NCI-H526 treated with DMSO at 0.1 percent for 48 hours (cell line): Measurements from ENCODE around the gene SLC5A6.

Experiments
- DNase-seq: peaks from one replicate; lab custom pipeline; 2025; lab: John Stamatoyannopoulos, UW

Gene SLC5A6

DNA sequence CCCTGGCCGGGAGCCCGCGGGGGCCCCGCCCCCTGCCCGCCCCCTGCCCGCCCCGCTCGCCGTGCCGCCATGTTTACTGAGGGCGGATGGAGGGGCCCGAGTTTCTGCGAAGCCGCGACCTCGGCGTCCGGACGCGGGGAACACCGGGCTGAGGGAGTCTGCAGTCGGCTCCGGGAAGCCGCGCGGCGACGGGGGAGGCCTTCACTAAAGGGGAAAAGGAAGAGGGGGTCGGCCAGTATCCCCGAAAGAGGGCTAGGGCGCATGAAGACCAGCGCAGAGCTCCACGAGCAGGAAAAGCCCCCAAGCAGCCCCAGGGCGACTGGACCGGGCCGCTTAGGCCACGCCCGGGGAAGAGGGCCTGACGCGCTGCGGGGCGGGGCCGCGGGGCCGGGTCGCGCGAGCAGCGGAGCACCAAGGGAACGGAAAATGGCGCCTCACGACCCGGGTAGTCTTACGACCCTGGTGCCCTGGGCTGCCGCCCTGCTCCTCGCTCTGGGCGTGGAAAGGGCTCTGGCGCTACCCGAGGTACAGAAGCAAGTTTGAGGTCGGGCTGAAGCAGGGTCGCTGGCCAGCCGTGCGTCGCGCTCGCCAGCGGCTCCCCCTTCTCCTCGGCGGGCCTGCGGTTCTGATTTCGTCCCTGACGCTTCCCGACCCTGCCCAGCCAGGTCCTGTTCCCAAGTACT lies at the start of gene SLC5A6, which contains the start of gene ATRAID:
Gene SLC5A6, minus strand, starts transcription at position 326 of the 683 bp plus-strand sequence. CDS start 4,618 bp downstream, outside the sequence.
Gene ATRAID, plus strand, starts transcription at position 99 of the 683 bp plus-strand sequence. Its CDS starts 328 bp downstream, at position 427.
- DNase-seq: peak; percentile 74

DNA sequence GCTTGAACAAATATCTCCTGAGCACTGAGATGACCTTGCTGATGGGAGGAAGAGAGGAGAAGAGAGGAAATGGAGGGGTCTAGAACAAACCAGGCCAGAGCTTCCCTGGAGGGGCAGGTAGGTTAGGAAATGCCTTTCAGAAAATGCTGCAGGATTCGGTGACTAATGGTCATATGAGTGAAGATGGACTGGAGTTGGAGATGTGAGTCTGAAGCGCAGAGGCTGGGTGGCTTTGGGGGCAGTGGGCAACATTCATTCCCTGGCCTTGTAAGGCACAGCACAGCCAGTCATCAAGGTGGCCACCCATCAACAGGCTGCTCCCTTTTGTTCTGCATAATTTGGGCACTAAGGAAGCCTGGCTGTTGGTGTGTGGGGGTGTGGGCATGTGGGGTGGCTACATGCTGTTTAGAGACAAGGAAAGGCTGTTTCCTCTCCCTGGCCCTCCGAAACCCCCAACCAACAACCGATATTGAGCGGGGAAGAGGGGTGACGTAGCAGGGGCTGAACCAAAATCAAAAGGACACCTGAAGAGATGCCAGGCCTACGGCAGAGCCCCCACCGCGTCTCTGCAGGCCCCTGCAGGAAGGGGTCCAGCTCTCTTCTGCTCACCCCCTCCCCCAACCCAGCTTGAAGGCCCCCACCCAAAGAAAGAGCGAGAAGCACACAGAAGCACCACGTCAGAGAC lies 49.3 kb upstream of the SLC5A6 start:
- no peak for DNase-seq

DNA sequence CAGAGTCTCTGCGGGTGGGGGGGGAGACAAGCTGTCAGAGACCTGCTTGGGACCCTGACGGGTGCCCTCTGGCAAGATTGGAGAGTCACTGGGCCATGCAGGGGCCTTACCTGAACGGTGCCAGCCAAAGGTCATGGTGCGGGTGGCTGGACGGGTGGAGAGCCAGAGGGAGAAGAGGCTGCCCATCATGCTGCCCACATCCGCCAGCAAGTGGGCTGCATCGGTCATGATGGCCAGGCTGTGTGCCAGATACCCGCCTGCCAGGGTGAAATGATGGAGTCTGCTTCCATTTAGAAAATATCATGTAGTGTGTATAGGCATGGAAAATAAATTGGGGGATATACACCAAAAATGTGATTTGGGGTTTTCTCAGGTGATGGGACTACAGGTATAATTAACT lies 46.0 kb upstream of the SLC5A6 start:
- no peak for DNase-seq

DNA sequence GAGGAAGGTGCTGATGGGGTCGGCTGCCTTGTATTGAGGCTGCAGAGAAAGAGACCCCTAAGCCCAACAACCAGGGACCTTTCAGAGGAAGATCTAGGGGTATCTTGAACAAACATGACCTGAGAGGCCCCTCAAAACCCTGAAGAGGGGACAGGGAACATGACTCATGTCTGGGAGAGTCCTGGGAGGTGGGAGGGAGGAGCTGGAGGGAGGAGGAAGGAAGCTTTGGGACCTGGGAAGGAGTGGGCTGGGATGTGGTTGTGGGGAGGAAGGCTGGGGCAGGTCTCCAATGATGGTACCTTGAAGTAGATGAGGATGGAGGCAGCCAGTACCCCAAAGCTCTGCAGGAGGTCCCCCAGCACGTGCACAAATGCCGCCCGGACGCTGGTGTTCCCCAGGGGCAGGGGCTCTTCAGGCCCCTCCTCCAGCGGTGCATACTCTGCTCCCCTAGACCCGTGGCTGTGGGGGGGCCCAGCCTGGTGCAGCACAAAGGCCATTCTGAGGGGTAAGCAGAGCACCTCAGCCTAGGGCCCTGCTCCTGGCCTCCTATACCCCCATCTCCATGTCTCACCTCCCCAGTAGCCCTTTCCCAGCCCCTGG lies 44.9 kb upstream of the SLC5A6 start:
- DNase-seq: no peak

DNA sequence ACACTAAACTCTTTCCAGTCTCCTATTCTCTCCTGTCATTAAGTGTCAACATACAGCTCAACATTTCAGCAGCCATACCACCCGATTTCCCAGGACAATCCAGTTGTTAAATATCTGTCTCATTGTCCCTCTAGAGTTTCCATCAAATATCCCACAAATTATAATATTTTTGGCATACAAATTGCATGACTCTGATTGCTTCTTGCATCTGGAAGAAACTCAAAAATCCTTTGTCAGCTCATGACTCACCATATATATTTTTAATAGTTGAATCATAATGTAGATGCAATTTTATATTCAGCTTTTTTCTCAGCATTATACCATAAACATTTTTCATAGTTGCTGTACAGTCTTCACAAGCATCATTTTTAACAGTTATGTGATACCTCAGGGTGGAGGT lies 43.6 kb upstream of the SLC5A6 start:
- no peak for DNase-seq

DNA sequence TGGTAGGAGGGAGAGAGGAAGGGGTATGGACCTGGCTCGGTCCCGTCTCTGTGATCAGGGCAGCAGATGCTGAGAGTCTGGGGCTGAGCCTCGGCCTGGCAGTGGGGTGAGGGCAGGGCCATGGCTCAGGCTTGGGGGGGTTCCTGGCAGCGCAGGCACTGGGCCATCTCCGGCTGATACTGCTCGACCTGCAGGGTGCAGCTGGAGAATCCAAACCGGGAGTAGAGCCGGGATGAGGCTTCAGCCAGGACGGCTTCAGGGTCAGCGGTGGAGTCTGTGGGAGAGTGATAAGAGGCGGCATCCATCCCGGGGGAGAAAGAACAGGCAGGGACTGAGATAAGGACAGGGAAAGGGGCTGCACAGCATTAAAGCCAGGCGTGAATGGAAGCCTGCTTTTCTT lies 43.1 kb upstream of the SLC5A6 start:
- no peak for DNase-seq

DNA sequence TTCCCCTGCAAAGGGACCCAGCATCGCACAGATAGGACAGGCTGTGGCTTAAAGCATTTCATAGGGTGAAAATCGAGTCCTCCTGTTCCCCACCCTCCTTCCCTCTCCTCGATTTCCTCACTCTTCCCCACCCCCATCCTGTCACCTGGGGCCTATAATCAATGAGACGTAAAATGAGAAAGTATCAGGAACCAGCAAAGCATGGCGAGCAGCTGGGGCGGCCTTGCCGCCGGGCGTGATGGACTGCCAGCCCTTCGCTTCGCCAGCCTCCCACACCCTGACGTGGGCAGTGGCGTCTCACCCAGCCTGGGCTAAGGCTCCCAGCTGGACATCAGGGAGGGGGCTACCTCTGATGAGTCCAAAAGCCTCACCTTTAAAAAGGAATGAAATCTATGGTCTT lies 39.7 kb upstream of the SLC5A6 start:
- no peak for DNase-seq

DNA sequence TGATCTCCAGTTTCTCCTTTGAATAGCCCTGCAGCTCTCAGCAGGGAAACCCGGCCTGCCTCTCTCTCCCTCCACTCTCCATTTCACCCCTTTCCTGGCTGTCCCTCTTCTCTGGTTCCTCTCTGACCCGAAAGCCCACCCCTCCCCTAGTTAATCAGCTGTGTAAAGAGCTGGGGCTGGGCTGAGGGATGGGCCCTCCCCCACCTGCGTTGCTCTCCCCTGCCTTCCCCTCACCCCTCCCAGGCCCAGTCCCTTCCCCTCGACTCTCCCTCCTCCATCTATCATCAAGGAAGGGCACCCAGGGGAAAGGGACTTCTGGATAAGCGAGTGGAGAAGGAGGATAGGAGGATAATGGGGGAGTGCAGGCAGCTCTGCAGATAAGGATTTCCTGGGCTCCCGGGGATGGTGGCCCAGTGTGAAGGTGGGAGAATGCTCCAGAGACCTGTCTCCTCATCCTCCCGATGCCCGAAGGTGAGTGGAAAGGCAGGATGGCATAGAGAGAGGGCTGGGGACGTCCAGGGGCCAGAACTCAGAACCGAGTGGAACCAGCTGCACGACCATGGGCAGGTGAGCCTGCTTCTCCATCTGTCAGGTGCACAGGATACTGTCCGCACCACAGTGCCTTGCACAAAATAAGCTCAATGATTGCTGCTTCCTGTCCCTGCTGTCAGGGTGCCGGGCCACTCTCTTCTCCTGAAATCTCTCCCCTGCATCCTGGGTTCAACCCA lies 38.7 kb upstream of the SLC5A6 start:
- DNase-seq: no peak

DNA sequence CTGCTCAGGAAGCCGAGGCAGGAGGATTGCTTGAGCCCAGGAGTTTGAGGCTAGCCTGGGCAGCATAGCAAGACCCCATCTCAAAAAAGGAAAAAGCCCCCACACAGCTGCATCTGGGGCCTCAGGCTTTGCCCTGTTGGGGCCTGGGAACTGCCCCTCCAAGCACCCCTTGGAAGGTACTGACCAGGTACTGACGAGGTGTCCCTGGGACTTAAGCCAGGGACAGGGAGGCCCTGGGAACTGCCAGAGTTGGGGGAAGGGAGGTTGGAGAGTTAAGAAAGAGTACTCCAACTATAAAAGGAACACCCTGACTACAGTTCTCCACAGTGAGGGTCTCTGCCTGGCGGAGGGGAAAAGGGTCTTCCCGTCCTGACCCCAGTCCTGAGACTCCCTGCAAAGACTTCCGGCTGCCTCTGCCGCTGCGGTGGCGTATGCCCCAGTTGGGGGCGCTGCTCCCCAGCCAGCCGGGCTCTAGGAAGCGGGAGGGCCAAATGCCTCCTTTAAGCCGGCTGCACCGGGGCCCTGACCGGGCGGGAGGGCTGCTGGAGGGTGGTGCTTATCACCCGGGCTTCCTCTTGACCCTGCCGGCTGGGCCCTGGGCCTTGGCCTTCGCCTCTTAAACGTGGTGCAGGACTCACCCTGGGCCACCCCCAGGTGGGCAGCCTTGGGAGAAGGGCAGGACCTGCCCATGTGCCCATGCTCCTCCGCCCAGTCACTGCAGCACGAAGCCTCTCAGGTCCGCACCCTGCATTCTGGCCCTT lies 38.0 kb upstream of the SLC5A6 start:
- no peak for DNase-seq

DNA sequence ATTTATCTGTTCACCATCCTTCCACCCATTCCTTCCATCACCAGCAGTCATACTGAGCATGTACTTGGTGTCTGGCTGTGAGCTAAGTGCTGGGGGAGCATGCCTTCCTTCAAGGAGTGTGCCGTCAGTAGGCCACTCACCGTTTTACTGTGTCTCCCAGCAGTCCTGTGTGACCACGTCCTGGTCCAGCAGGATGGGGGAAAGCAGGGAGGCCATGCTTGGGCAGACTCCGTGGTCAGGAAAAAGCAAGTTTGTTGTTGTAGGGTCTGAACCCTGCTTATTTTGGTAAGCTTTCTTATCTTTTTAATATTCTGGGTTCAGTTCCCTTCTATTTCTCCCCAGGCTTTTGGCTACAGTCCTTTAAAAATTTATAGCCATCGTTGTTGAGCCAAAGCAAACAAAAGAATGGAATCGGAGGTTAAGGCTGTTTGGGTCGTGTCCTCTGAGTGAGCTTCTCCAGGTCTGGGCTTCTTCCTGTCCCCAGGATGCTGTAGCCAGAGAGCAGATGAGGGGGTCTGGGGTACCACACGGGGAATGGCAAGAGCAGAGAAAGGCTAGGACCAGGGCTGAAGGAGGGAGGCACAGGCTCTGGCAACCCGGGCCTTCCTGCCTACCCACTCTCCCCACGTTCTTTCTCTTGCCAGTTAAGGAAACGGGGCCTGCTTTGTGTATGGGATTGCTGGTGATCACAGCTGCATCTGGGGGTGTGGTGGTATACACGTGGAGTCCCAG lies 37.3 kb upstream of the SLC5A6 start:
- DNase-seq: no peak

DNA sequence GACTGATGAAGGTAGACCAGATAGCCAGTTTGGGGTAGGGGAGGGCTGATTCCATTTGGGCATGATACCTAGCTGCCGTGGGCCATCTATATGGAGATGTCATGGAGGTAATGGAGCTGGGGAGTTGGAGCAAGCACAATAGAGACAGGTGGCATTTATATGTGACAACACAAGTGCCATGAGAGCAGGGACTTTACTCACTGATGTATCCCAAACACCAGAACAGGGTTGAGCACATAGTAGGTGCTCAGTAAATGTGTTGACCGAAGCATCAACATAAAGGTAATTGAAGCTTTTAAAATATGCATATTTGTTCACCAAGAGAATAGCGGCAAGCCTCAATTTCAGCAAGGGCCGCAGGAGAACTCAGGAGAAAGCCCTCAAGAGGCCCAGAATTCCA lies 35.8 kb upstream of the SLC5A6 start:
- no peak for DNase-seq

DNA sequence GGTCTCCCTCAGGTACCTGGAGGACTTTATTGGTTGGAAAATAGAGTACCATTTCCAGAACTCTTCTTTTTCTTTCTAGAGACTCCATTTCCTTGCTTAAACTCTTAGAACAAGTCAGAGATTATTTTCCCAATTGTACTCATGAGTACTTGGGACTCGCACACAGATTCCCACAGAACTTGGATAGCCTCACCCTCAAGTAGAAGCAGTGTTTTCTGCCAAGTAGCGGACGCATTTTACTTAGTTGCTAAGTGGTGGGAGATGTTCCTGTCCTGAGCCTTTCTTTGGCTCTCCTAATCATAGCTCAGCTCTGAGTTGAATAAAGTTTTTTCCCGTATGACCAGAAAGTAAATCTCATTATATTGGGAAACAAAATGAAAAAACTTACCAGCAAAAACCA lies 33.6 kb upstream of the SLC5A6 start:
- DNase-seq: no peak

DNA sequence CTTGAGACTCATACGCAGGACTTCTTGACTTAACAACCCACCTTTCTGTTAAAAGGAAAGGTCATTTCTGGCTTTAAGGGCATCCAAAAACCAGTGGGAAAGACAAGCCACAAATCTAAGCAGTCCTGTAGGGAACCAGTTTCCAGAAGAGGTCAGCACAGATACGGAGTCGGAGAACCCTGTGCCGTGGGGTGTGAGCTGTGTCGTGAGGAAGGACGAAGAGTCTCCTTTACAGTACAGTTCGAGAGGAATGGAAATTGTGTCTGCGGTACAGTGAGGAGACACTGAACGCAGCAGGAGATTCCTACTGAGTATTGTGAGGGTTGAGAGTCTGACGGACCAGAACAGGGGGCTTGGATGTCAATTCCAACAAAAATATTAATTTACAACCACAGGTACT lies 33.0 kb upstream of the SLC5A6 start:
- DNase-seq: no peak

DNA sequence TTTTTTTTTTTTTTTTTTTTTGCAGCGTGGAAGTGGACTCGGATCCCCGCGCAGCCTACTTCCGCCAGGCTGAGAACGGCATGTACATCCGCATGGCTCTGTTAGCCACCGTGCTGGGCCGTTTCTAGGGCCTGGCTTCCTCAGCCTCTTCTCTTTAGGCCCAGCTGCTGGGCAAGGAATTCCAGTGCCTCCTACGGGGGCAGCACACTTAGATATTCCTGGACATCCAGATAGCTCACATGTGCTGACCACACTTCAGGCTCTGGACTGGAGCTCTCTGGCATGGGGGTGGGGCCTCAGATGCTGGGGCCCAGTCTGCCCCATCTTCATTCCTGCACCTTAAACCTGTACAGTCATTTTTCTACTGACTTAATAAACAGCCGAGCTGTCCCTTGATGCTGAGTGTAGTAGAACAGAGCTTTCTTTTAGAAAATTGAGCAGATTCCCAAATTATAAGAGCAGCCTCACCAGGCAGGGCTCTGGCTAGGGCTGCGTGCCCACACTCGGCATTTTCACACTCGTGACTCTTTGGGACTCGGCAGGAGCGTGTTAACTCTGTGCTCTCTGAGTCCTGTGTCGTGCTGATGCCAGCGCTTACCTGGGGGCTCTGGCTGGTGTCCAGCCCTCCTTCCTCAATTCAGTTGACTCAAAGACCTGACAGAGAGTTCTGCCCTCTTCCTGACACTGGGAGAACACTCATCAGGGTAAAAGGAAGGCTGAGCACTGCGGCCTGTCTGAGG lies 31.5 kb upstream of the SLC5A6 start:
- no peak for DNase-seq

DNA sequence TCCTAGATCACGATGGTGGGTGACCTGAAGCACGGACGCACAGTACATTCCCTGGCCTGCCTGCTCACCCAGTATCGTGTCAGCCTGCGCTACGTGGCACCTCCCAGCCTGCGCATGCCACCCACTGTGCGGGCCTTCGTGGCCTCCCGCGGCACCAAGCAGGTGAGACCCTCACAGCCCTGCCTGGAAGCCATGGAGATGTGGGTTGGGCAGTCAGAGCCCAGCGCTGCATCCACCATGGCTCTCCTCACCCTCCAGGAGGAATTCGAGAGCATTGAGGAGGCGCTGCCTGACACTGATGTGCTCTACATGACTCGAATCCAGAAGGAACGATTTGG lies 30.5 kb upstream of the SLC5A6 start:
- DNase-seq: no peak

DNA sequence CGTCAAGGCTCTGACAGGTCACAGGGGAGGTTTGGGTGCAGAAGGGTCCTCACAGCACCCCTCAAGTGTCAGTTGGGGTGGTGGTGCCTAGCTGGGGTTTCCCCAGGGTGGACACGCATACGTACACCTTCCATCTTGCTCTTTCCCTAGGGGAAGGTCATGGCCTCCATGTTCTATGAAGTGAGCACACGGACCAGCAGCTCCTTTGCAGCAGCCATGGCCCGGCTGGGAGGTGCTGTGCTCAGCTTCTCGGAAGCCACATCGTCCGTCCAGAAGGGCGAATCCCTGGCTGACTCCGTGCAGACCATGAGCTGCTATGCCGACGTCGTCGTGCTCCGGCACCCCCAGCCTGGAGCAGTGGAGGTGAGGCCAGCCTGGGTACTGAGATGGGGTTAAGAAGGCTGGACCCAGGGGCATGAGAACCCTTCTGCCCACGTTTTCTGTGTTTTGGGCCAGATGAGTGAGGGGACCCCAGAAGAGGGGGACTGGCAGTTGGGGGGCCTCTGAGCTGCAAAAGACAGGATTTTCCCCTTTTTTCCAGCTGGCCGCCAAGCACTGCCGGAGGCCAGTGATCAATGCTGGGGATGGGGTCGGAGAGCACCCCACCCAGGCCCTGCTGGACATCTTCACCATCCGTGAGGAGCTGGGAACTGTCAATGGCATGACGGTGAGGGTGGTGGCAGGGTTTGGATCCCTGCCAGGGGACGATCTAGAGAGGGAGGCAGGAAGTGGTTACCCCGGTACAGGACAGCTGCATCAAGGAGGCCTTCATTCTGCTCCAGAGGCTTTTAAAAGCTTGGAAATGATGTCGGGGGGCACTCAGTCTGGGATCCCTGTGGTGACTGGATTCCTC lies 29.9 kb upstream of the SLC5A6 start:
- no peak for DNase-seq

DNA sequence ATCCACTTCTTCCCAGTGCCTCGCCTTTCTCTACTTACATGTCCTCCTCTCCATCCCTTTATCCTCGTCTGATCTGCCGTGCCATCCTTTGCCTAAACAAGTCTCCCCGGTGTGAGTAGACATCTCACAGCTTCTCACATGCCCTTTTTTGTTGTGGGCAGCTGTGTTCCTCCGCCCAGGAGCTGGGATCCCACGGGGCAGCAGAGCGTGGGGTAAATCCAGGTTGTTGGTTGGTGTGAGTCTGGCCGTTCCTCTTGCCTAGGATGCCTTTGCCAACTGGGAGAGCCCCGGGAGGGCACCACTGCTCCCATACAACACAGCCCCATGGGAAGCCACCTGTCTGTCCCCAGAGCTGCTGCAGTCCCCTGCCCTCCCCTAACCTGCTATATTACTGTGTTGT lies 28.3 kb upstream of the SLC5A6 start:
- DNase-seq: no peak

DNA sequence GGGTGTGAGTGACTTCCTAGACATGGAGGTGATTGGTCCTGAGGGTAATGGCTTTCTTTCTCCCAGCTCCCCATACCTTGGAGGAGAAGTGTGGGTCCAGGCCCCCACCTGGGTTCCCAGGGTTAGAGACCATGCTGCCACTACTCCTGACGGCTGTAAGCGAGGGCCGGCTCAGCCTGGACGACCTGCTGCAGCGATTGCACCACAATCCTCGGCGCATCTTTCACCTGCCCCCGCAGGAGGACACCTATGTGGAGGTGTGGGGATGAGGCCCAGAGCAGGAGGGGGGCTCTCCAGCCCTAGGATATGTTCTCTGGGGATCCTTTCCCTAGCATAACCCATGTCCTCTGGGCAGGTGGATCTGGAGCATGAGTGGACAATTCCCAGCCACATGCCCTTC lies 26.9 kb upstream of the SLC5A6 start:
- DNase-seq: no peak

DNA sequence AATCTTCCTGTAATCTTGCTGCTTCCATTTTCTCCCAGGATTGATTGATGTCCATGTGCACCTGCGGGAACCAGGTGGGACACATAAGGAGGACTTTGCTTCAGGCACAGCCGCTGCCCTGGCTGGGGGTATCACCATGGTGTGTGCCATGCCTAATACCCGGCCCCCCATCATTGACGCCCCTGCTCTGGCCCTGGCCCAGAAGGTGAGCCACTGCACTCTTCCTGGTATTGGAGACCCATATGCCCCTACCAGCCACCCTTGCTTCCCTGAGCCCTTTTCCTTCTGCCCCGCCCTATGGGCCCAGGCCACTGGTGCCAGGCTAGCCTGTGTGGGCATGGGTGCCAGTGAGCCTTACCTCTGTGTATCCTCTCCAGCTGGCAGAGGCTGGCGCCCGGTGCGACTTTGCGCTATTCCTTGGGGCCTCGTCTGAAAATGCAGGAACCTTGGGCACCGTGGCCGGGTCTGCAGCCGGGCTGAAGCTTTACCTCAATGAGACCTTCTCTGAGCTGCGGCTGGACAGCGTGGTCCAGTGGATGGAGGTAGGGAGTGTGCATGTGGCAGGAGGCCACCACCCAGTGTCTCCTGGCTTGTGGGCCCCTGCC lies 25.4 kb upstream of the SLC5A6 start:
- DNase-seq: no peak
